Peyer's patch (tissue), 4 donors: ENCODE measurements around the gene TSTD2.

ENCODE experiments used
- CTCF ChIP-seq, 6 experiments: fragments of 450-650 bp in 4 of 6; fragments of 200-600 bp in 2 of 6; sonication (generic) in 1 of 6; IDR thresholded peaks; one replicate each; pipeline ENCODE4 v1.5.1; 2017 to 2019; ENCODE audit warnings: antibody characterized with exemption in 6 of 6, mild to moderate bottlenecking in 3 of 6, moderate library complexity in 1 of 6
- POLR2A ChIP-seq, 2 donors: fragments of 450-650 bp; IDR thresholded peaks; one replicate each; pipeline ENCODE4 v1.5.1; 2017; ENCODE audit warnings: antibody characterized with exemption in 2 of 2, mild to moderate bottlenecking in 2 of 2, moderate library complexity in 2 of 2

- TF ChIP-seq CTCF (IDR thresholded peaks at IDR 0.05), result no peak
- no peak for TF ChIP-seq POLR2A (IDR thresholded peaks at IDR 0.05)
Observed at GRCh38 chr9:97602430-97602829, 30.7 kb downstream of the TSTD2 start.
